Measurements from ENCODE around the gene GTF2H3.

The GTF2H3 gene

DNA sequence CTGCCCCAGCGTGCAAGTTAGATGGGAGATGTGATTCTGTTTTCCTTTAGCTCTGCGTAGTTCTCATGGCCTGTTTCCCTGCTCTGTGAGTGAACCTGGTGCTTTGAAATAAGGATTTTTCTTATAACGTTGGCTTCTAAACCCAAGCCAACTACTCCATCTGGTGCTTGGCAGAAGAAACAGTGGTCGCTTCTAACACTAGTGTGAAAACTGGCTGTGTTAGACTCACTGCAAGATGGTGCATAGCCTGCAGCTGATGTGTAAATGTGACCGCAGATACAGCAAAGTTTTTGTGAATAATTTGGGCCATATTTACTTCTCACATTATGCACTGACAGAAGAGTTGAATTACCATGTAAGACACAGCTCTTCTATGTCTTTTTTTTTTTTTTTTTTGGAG, 12.2 kb downstream of the GTF2H3 start:
- no peak for DNase-seq

DNA sequence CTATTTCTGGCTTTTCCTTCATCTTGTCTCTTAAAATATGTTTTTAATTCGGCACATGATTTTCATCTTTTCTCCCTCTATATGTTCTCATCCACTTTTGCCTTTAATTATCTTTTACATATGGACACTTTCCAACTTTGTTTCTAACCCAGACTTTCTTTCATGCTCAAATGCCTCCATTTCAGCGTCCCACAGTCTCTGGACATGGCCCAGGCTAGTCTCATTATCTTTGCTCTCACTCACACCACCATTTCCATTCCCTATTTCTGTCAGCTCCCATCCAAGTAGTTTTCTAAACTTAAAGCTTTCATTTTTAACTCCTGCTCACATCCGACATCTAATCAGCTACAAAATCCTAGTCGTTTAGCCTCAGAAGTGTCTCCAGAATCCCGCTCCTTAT, 14.8 kb downstream of the GTF2H3 start:
- no peak for DNase-seq

DNA sequence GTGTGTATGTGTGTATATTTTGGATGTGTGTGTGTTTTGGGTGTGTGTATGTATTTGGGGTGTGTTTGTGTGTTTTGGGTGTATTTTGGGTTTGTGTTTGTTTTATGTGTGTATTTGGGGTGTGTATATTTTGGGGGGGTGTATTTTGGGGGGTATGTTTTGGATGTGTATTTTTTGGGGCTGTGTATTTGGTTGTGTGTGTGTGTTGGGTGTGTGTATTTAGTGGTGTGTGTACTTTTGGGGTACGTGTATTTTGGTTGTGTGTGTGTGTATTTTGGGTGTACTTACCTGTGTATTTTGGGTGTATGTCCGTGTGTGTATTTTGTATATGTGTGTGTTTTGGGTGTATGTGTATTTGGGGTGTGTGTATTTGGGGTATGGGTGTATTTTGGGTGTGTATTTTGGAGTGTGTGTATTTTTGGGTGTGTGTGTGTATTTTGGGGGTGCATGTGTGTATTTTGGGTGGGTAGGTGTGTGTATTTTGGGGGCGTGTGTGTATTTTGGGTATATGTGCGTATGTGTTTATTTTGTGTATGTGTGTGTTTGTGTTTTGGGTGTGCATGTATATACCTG, 20.6 kb downstream of the GTF2H3 start:
- DNase-seq, result no peak

DNA sequence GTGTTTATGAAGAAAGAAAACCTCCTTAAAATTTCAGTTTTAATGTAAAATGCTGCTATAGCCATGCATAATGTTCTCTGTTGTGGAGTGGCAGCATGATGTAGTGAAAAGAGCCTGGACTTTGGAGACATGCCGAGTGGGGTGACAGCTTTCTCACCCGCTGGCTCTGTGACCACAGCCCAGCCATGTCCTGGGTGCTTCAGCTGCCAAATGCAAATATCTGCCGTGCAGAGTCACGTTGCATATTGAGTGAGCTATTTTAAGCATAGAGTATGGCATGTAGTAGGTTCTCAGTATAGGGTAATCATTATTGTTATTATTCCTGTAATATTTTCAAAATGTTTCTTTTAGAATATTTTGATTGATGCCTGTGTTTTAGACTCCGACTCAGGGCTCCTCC, 21.8 kb downstream of the GTF2H3 start:
- DNase-seq, result no peak

DNA sequence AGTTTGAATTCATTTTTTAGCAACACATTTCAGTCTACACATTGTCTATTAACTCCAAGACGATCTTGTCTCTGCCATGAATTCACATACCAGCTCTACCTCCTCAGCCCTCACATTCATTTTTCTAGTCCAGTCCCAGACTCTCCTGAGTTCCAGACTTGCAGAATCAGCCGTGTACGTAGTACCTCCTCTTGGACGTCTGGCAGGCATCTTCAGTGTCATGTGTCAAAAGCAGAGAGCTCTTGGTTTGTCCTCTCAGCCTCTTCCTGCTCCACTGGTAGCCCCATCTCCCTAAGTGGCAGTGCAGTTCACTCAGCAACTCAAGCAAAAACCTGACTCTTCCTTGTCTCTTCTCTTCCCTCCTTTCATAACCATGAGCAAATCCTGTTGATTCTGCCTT, 22.8 kb downstream of the GTF2H3 start:
- DNase-seq, result no peak

DNA sequence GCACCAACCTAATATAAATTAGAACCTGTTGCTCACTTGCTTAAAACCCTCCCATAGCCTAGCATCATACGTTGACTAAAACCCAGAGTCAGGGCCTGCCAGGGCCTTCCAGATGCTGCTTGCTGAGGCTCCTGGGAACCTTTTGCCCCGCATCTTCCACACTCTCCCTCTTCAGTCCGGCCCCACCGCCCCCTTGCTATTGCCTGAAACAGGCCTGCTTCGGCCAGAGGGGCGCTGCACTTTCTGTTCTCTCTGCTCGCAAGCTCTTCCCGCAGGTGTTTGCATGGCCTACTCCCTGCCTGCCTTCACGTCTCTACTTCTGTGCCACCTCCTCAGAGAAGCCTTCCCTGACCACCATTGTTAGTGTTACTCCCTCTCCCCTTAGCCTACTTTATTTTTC, 23.6 kb downstream of the GTF2H3 start:
- DNase-seq, result no peak

DNA sequence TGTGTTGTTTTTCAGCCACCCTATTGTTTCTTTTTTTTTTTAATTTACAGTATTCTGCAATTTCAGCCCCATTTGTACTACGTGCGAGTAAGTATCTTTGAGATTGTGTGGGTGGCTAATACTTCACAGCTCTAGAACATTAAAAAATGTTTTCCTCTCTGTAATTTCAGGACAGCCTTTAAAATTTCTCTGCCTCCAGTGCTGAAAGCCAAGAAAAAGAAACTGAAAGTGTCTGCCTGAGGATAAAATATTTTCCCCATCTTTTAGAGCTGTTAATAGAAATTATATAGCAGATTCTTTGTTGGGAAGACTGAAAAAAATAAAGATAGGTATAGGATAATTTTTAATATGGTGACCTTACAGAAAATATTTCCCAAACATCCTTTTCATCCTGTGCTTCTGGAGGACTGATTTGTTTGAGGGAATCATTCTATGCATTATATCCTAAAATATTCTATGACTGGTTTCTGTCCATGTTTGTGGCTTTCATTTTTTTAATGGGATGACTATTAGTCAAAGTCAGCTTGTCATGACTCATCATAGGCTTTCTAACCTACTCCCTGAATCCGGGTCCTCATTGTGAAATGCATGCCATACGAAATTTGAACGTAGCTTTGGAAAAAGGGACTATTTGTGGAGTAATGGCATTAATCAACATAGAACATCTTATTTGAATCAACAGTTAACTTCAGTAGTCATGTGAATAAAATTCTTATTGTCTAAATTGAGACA, 26.5 kb downstream of the GTF2H3 start:
- DNase-seq, result peak; percentile 91

DNA sequence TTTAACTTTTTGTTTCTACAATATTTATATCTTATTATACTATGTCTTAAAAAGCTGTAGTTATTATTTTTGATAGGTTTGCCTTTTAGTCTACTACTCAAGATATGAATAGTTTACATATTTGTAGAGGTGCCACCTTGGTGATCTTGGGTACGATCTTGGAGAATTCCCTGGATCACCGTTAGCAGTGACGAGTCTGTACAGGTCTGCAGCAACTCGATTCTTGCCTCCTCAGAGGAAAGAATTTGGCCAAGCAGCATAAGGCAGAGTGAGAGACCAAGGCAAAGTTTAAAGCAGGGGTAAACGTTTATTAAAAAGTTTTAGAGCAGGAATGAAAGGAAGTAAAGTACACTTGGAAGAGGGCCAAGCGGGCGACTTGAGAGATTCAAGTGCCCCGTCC, 34.1 kb downstream of the GTF2H3 start:
- no peak for DNase-seq

DNA sequence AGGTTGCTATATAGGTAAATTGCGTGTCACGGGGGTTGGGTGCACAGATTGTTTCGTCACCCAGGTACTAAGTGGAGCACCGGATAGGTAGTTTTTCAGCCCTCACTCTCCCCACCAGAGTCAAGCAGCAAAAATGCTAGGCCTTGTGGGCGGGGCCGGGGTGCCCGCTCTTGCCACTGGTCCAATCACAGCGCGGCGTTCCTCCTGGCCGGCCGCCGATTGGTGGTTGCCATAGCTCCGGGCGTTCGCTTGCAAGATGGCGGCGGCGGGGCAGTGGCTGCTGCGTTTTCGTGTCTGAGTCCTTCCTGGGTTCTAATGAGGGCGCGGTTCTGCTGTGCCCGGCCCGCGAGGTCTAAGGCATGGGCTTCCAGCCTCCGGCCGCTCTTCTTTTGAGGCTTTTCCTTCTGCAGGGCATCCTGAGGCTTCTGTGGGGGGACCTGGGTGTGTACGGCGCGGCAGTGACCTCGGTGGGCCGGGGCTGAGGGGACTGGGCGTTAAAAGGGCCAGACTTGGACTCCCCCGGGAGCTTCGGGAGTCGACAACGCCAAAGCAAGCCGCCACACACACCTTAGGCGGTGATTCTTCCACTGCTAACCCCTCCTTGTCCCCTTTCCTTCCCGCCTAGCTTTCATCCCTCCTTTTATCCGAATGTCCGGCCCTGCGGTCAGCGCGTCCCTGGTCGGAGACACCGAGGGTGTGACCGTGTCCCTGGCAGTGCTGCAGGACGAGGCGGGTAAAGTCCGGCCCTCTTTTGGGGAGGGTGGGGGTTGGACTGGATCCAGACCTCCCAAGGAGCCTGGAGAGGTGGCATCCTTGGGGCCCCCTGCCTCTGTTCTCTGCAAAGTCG, 37.5 kb downstream of the GTF2H3 start, which contains the start of gene TCTN2:
Gene TCTN2 (plus strand): TSS at position 232 of the 847 bp plus-strand sequence. CDS start 128 bp downstream, at position 360.
- DNase-seq, result peak; percentile 92

DNA sequence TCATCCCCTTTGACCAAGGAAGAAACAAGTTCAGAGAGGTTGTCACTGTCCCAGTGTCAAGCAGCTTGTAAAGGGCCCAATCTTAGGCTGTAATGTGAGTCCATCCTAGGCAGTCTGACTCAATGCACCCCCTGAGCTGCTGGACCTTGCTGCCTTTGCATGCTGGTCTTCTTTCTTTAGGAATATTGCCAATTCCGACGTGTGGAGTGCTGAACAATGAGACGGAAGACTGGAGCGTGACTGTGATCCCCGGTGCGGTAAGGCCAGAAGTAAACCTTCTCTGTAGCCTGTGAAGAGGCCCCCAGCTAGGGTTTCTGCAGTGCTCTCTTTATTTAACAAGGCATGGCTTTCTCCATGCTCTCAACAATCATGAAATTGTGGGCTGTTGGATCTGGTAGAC, 38.2 kb downstream of the GTF2H3 start:
- DNase-seq, result peak; percentile 22

DNA sequence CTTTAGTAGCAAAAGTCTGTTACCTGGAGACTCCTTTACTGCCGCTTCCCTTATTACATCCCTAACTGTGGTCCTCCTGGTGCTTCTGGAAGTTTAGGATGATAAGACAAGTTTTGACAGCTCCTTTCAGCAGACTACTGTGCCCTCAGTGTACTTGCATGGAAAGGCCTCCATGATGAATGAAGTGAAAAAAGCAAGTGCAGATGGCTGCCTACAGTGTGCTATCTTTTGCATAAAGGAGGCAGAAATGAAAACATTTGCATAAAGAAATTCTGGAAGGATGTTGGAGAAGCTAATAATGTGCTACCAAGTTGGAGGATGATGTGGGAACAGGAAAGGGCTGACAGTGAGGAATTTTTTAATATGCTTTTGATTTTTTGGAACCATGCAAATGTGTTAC, 41.8 kb downstream of the GTF2H3 start:
- no peak for DNase-seq

DNA sequence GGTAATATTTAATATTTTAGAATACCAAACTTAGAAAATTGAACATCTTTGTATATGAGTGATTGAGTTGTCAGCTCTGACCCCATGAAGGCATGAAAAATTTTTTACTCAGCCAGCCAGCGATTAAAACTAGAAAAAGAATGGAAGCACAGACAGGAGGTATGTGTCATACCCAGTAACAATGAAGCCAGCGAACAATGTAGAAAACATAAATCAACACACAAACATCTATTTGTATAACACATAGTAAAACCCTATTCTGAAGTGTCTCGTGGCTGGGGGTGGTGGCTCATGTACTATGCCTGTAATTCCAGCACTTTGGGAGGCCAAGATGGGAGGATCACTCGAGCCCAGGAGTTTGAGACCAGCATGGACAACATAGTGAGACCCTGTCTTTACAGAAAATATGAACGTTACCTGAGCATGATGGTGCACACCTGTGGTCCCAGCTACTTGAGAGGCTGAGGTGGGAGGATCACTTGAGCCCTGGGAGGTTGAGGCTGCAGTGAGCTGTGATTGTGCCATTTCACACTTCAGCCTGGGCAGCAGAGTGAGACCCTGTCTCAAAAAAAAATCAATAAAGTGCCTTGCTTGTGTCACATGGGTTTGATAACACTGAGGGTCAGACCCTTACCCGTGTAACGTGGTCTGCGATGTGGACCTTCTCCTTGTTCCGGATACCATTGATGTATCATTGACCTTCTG, 43.1 kb downstream of the GTF2H3 start:
- no peak for DNase-seq

DNA sequence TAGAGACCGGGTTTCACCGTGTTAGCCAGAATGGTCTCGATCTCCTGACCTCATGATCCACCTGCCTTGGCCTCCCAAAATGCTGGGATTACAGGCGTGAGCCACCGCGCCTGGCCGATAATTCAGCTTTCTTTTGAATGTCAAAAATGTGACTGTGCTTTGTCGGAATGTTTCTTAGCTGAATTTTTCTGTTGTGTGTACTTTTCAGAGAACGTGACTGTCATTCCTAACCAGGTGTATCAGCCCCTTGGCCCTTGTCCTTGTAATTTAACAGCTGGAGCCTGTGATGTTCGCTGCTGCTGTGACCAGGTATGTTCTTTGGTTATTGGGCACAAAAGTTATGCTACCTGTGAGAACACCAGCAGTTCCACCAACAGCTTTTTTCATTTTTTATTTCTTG, 45.4 kb downstream of the GTF2H3 start:
- DNase-seq, result no peak

DNA sequence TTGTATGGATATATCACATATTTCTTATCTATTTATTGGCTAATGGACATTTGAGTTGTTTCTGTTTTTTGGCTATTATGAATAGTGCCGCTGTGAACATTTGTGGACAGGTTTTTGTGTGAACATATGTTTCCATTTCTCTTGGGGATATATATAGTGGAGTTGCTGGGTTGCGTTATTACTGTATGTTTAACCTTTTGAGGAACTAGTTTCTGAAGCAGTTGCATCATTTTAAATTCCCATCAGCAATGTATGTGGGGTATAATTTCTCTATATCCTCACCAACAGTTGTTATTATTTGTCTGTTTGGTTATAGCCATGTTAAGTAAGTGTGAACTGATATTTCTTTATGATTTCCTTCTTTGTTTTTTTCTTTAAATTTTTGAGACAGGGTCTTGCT, 48.0 kb downstream of the GTF2H3 start:
- no peak for DNase-seq

DNA sequence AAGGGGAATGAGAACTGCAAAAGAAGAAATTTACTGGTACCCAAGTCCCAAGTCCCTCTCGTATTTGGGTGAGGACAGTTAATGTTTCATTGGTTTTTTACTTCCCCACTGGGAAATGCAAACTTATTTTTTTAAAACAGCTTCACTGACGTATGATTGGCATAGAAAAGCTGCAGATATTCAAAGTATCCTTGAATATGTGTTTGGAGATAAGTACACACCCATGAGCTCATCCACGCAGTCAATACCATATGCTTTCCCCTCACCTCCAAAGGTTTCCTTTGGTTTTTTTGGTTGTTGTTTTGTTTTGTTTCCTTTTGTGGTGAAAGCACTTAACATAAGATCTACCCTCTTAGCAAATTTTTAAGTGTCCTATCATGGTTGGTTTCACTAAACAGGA, 50.3 kb downstream of the GTF2H3 start:
- no peak for DNase-seq

DNA sequence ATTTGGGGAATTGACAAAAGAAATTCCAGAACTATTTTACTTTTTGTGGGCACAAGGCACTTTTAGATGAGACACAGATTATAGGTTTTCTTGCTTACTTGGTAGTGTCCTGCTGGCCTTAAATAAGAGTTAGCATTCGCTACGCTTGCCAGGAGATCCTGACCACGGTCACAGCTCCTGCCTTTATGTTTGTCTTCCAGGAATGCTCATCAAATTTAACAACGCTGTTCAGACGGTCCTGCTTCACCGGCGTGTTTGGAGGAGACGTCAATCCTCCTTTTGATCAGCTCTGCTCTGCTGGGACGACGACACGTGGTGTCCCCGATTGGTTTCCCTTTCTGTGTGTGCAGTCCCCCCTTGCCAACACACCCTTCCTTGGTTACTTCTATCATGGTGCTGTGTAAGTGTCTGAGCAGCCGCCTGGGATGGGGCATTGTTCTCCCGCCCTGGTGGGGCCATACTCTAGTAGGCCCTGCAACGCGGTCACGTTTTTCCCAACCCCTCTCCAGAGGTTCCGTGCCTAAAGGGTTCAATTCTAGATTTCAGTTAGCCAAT, 53.1 kb downstream of the GTF2H3 start:
- DNase-seq, result no peak

DNA sequence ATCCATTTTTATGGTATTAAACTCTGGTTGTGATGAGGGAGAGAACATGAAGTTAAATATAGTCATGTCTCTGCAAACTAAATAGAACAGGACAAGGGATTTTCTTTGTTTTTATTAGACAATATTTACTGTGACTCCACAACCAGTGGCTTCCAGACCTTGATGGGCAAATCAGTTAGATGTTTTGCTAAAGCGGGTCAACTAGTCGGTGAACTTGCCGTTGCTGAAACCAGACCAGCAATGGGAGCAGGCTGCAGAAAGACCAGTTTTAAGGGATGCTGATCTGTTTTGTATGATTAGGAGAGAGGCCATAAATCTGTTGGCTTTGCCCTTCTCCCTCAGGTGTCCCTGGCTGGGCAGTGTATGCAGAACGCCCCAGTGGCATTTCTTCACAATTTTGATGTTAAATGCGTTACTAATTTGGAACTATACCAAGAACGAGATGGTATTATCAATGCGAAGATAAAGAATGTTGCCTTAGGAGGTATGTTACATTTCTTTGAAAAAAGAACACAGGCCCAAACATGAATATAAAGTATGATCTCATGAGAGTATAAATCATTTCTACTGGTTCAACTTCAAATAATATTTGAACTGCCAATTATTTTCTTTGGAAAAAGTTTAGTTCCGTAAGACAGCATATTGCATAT, 56.7 kb downstream of the GTF2H3 start:
- no peak for DNase-seq

DNA sequence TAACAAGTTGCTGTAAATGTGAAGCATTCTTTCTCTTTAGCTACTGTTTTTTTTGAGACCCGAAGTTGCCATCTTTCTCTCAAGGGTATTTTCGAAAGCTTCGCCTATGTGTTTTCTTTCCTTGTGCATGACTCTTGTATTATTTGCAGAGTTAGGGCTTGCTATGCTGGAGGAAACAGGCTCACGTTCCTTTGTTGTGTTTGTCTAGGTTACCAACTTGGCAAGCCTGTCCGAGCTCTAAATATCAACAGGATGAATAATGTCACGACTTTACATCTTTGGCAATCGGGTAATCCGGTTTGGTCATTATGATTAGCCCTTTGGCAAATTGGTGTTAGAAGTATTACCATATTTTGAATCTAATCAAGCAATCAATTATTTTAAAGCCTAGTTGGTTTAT, 62.6 kb downstream of the GTF2H3 start:
- DNase-seq, result no peak

DNA sequence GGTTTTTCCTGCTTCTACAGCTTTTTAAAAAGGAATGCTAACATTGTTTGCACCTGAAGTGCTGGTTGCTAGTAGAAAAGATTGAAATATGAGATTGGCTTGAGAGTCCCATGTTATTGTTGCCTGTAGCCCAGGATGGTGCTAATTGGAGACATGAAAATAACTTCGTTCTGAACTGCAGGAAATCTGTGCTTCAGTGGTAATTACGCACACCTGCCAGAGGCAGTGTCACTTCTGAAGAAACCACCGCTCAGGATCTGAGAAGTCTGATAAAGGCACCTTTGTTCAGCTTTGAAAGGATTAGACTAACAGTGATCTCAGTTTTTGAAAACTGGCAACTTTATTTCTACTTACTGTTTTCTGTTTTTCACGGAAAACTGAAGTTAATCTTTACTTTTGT, 63.0 kb downstream of the GTF2H3 start:
- DNase-seq, result no peak

DNA sequence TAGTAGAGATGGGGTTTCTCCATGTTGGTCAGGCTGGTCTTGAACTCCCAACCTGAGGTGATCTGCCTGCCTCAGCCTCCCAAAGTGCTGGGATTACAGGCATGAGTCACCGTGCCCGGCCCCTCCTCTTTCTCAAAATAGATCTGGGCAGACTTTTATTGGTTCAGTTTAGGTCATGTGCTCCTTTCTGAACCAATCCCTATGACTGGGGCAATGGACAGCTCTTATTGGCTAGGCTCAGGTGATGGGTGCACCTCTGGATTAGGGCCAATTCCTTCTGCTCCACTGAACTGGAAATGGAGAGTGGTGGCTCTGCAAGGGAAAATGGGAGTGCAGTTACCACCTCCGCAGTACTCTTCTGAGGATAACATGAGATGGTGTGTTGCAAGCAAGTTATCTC, 72.3 kb downstream of the GTF2H3 start:
- DNase-seq, result peak; percentile 15

DNA sequence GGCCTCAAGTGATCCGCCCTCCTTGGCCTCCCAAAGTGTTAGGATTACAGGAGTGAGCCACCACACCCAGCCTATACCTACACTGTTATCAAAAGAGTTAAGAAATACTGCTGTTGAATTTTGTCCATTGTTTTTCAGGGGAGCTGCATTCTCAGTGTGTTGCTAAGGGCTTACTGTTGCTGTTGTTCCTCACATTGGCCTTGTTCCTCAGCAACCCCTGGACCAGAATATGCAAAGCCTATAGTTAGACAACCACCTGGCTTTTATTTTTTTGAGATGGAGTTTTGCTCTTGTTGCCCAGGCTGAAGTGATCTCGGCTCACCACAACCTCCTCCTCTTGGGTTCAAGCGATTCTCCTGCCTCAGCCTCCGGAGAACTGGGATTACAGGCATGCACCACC, 73.8 kb downstream of the GTF2H3 start:
- DNase-seq, result no peak

Data from fibroblast of skin of back (primary cell).